Hypothalamus (tissue), 51 donors: Measurements from ENCODE around the gene CRACDL.
A peak's percentile ranks its signal among the peaks of the same experiment; 100 is the strongest.
"Not testable (repeated sequence)": the region's sequence is repeated elsewhere in the genome, so short reads cannot be mapped to it uniquely, and the experiment has no call there.

ENCODE experiments used
- DNase-seq, 51 donors: peaks; one replicate each; lab custom pipeline; 2025; lab: John Stamatoyannopoulos, UW

Gene CRACDL

GRCh38 chr2:98893911-98894321 lies 42.1 kb downstream of the CRACDL start:
- no peak for DNase-seq

DNA sequence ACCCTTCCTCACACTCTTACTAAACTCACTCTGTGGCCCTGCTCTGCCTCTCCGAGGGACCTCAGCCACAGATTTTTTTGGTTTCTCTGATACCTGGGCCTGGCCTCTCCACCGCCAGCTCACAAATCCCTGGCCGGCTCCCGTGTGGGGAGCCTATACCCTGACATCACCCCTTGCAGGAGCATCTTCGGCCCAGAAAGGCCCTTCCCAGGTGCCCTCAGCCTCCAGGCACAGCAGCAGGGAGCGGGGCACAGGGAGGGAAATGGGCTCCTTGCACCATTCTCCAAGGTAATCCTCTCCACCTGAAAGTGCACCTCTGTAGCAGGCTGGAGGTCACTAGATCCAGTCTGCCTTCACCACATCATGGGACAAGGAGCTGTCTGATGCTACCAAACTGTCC lies 43.2 kb downstream of the CRACDL start:
- DNase-seq, result no peak

DNA sequence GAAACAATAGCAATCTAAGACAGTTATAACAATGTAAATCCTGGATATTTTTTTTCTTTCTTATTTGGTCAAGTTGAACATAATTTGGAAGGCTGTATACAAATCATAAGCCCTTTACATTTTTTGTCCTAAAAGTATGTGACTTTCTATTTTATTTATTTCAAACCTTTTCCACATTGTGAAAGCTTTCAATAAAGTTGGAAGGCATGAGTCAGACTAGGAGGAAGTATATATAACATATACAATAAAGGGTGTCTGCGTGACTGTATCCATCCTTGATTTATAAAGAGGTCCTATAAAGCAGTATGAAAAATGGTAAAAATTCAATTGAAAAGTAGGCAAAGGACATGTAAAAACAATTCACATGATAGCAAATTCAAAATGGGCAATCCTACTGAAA lies 44.4 kb downstream of the CRACDL start:
- no peak for DNase-seq

- no peak for DNase-seq
Observed at GRCh38 chr2:98886066-98886554, 49.9 kb downstream of the CRACDL start.

DNA sequence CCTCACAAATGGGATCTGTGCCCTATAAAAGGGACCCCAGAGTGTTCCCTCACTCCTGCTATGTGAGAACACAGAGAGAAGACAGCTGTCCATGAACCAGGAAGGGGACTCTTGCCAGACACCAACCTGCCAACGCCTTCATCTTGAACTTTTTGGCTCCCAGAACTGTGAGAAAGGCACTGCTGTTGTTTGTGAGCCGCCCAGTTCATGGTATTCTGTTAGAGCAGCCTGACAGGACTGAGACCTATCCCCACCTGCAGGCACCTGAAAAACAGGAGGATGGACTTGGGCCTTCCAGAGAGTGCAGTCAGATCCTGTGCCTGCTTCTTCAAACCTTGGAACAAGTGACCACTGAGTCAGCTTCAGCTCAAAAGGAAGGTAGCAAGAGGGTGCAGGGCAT lies 51.4 kb downstream of the CRACDL start:
- no peak for DNase-seq

GRCh38 chr2:98883780-98884211 lies 52.2 kb downstream of the CRACDL start:
- DNase-seq, result peak in 1 of 51 donors; percentile 36

DNA sequence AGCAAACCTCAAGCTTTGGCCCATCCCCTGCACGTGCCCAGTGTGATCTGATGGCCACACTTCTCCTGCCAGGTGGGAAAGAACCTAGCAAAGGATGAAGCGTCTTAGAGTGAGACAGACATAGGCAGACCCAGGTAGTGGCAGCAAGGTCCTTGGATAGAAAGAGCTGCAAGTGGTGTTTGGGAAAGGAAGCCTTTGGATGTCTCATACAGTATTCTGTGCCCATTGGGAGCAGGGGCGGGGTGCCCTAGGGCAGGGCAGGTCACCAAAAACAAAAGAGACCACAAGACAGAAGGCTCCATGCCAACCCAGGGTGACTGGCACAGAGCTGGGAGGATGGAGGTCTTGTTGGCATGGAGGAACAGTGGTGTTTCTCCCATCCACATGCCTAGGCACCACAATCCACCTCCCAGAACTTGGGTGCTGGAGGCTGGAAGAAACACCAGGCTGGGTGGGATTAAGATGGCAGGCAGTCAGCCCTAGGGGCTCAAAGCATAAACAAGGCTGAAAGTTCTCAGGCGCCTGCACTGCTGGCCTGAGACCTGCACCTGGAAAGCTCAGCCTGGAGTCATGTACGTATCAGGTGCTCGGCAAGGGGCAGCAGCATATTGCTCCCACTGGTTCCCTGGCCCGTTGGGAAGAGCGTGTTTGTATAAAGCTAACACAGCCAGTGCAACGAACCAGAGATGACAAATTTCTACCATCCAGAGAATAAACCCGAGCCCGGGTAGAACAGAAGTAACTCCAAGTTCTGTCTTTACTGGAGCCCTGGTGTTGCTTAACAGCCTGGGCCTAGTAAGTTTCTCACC lies 52.9 kb downstream of the CRACDL start:
- no peak for DNase-seq

- DNase-seq, result no peak
Observed at GRCh38 chr2:98882368-98882767, 53.7 kb downstream of the CRACDL start.

GRCh38 chr2:98881153-98881650 lies 54.8 kb downstream of the CRACDL start:
- no peak for DNase-seq

DNA sequence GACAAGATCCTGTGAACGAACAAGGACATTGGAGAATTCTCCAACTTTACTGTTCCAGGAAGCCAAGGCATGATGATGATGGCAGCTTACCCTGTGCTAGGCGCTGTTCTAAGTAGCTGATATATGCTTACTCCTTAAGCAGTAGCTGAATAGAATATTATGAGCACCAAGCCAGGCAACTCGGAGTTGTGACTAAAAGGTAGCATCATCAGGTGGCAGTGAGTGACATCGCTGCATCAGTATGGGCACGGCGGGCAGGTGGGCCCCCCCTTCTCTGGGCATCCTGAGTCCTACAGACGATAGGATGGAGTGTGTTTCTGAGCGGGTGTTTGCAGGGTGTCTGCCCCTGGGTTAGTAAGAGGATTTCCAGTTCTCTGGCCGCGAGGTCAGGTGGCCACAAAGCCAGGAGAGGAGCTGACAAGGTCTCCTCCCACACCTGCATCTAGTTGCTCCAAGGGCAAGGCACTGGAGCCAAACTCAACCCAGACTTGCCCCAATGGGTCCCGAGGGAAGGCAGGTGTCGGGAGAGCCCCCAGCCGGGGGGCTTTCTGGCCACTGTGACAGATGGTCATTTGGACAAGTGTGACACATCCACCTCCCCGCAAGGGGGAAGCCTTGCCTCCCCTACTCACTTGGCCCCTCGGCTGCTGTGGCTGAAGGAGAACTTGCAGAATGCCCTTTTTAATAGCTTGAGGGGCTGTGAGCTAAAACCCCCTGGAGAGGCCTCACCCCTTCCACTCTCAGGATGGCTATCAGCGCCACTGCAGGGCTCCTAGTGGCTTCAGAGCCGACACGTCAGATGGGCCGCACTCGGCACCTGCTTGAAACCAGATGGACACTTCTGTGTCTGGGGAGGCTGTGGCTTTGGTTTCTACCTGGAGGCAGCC lies 55.5 kb downstream of the CRACDL start:
- no peak for DNase-seq

DNA sequence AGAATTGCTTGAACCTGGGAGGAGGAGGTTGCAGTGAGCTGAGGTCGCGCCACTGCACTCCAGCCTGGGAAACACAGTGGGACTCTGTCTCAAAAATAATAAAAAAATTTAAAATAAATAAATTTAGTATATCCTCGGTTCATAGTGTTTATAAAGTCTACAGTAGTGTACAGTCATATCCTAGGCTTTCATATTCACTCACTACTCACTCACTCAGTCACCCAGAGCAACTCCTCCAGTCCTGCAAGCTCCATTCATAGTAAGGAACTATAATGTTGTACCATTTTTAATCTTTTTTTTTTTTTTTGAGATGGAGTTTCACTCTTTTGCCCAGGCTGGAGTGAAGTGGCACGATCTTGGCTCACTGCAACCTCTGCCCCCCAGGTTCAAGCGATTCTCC lies 58.4 kb downstream of the CRACDL start:
- DNase-seq, result not testable (repeated sequence)

DNA sequence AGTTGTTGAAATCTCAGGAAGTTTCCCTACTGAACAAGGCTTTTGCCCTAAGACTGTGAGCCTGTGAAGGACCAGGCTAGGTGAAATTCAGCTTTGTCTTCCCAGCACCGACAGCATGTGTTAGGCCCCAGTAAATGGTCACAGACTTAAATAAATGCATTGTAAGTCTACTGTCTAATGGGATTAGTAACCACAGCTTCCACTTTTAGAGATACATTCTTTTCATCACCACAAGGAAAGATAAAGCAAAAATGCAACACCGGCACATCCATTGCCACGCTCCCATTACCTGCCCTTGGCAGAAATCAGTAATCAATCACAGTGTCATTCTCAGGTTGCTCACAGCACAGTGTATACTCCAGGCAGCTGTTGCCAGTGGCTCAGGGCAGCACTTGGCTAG lies 59.3 kb downstream of the CRACDL start:
- no peak for DNase-seq

GRCh38 chr2:98875746-98876145 lies 60.3 kb downstream of the CRACDL start:
- DNase-seq, result no peak

DNA sequence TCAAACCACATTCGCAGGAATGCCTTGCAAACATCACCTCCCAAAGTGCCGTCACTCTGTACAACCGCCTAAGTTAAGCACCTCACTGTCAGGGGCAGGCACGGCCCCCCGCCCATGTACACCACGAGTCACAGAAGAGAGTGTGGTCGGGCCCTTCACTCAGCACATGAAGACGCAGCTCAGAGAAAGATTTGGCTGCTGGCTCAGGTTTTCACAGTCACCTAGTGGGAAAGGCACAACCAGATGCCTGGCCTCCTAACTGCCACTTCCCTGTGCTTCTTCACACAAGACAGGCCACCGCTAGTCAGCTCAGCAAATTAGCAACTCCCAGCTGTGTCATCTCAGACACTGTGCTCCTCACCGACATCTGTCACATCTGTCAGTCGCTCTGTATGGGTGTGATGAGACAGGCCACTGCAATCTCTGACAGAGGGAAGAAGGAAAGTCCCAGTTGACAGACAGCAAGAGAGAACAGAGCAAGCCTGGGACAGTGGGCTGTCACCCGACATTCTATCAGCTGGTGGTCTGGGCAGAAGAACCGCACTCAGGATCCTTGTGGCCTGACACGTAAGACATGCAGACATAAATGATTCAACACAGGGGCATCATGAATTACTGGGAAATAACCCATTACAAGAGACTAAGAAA lies 60.8 kb downstream of the CRACDL start:
- DNase-seq, result peak in 1 of 51 donors; percentile 17

DNA sequence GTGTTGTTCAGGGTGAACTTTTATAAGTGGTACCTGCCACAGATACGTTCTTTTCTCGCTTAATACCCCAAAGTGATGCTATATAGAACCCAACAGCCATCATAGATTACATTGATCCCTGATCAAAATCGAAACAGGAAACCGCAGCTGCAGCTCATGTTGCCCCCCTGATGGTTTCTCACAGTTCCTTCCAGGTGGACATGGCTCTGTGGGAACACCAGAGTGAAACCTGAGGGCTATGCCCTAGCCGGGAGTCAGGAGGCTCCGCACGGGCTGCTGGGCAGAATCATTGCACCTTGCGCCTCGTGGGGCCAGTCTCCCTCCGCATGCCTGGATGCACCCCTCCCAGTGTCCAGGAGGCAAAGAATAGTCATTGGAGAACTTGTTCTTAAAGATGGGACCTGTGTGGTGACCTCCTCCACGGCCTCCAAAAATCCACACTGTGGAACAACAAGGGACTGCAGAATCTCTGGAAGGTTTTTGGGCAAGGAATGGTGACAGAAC lies 61.8 kb downstream of the CRACDL start:
- DNase-seq, result no peak

DNA sequence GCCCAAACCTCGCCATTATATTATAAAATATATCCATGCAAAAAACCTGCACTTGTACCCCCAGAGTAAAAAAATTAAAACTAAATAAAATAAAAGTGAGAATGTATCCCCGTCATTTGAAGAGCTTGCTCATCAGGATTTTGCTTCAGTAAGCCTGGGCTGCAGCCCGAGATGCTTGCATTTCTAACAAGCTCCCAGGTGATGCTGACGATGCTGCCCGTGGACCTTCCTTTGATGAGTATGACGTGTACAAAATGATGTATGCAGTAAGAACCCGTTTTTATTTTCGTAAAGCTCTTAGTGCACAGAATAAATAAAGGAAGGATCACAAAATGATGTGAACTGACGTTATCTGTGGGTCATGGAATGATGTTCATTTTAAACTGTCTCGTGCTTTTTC lies 63.5 kb downstream of the CRACDL start:
- DNase-seq, result no peak

DNA sequence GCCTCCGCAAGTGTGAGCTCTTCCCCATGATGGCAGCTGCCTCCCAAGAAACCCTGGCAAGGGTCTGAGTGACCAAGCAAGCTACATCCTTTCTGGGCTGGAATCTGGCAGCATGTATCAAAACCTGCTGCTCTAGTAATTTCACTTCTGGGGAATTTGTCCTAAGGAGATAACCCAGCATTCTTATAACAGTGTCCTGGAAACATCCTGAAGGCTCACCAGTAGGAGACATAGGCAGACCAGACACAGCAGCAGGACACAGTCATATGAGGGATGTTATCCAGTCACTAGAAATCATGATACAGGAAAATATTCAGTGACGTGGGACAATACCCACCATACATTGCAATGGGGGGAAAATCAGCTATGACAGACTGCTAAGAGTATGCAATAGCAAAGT lies 64.5 kb downstream of the CRACDL start:
- DNase-seq, result no peak

GRCh38 chr2:98870516-98871158 lies 65.4 kb downstream of the CRACDL start:
- DNase-seq, result no peak

GRCh38 chr2:98869870-98870269 lies 66.2 kb downstream of the CRACDL start:
- no peak for DNase-seq

DNA sequence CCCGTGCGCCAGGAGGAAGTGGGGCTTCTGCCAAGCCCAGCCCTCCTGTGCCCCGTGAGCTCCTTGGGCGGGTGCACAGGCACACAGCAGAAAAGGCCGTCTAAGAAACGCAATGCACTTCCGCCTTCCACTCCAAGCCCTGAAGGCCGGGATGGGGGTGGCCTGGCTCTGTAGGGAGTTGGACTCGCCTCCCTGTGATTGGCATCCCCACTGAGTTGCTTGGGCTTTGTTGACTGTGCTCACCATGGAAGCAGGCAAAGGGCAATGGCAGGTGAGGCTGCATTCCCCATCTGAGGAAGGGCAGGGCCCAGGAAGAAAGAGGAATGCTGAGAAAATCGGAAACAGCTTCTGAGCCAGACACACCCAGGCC lies 66.8 kb downstream of the CRACDL start:
- DNase-seq, result no peak
